HepG2 (cell line): ENCODE results near the gene STX1B. TPM values are rescaled to one million over a fixed set of nuclear protein-coding genes. Genes with fewer than 3 reads are reported as not detected.
A peak's percentile ranks its signal among the peaks of the same experiment; 100 is the strongest.

ENCODE experiments used
- ATAC-seq: fragments of 200-7000 bp; cut with Tn5 transposase; 3 replicates; pipeline ENCODE4 v1.9.1; 2020; ENCODE audit warnings: mild to moderate bottlenecking, moderate library complexity
- BruUV-seq: library from RNA; stranded (reverse); fragments of 400-500 nt; replicated peaks from 2 replicates; lab custom pipeline; 2021; lab: Mats Ljungman, UMichigan
- CTCF ChIA-PET: fragments of 300-600 bp; formaldehyde crosslinking; extraction: SDS; loops from one replicate; lab custom pipeline; 2021; ENCODE audit warnings: low total read pairs, inconsistent platforms, low intra/inter-chr PET ratio; lab: Yijun Ruan, JAX
- POLR2A ChIA-PET: fragments of 350-600 bp; sonication (Branson Sonifier 250); formaldehyde crosslinking; loops from one replicate; lab custom pipeline; 2020; ENCODE audit warnings: antibody characterized with exemption, inconsistent platforms; lab: Yijun Ruan, JAX
- DNase-seq: peaks from one replicate; pipeline ENCODE4 v3.0.0-alpha.2; 2015; ENCODE audit warnings: low spot score
- FAIRE-seq: peaks from 3 replicates; lab custom pipeline; 2011; peaks lifted over from hg19 to GRCh38; lab: Jason Lieb, UNC
- H2AFZ ChIP-seq: one replicate; pipeline ENCODE4 v1.6.1; 2011; ENCODE audit warnings: low read length, inconsistent platforms
- H3K27ac ChIP-seq: fragments of 300-600 bp; 3 replicates; pipeline ENCODE4 v1.8.0; 2011; ENCODE audit warnings: mixed run types, mild to moderate bottlenecking, mixed read lengths, low read length, inconsistent platforms; ENCODE audit not compliant: insufficient read depth; ENCODE audit errors: extremely low read length
- H3K27me3 ChIP-seq, 2 experiments: fragments of 200-600 bp in 1 of 2; 2 replicates in 1 of 2; 3 replicates in 1 of 2; pipeline versions ENCODE4 v1.6.0 to v1.8.0; 2011; ENCODE audit warnings: low read length in 2 of 2, mild to moderate bottlenecking in 2 of 2, moderate library complexity in 2 of 2, inconsistent platforms in 1 of 2; ENCODE audit not compliant: insufficient read depth in 2 of 2, control insufficient read depth in 1 of 2
- H3K36me3 ChIP-seq, 2 experiments: fragments of 200-600 bp in 1 of 2; replicated peaks in 1 of 2; 2 replicates in 1 of 2; 3 replicates in 1 of 2; pipeline versions ENCODE4 v1.5.1 to v1.8.0; 2011; ENCODE audit warnings: low read length in 2 of 2, inconsistent platforms in 1 of 2; ENCODE audit not compliant: insufficient read depth in 2 of 2, control insufficient read depth in 1 of 2
- H3K4me1 ChIP-seq: 2 replicates; pipeline ENCODE4 v1.5.1; 2012; ENCODE audit warnings: low read length, inconsistent platforms; ENCODE audit not compliant: insufficient read depth
- H3K4me2 ChIP-seq: 2 replicates; pipeline ENCODE4 v1.6.0; 2011; ENCODE audit warnings: low read depth, low read length, inconsistent platforms
- H3K4me3 ChIP-seq, 3 experiments: fragments of 200-600 bp in 1 of 3; sonication (generic), shearing (Covaris generic) in 1 of 3; replicated peaks in 1 of 3; 2 replicates each; pipeline ENCODE4 v1.5.1; 2011 to 2016; ENCODE audit warnings: low read length in 3 of 3, inconsistent platforms in 2 of 3, low read depth in 2 of 3, mild to moderate bottlenecking in 2 of 3, control low read depth in 1 of 3, mixed read lengths in 1 of 3; ENCODE audit not compliant: insufficient read depth in 1 of 3
- H3K79me2 ChIP-seq: one replicate; pipeline ENCODE4 v1.6.1; 2011; ENCODE audit warnings: low read length, inconsistent platforms; ENCODE audit not compliant: insufficient read depth
- H3K9ac ChIP-seq: 2 replicates; pipeline ENCODE4 v1.6.0; 2011; ENCODE audit warnings: mild to moderate bottlenecking, low read depth, low read length, inconsistent platforms; ENCODE audit not compliant: insufficient read depth
- H3K9me3 ChIP-seq: 2 replicates; pipeline ENCODE4 v1.5.1; 2012; ENCODE audit warnings: mild to moderate bottlenecking, low read length
- H4K20me1 ChIP-seq: 2 replicates; pipeline ENCODE4 v1.6.0; 2011; ENCODE audit warnings: inconsistent platforms, mild to moderate bottlenecking, low read length, moderate library complexity; ENCODE audit not compliant: insufficient read depth
- HNRNPUL1 ChIP-seq: fragments of 200-400 bp; formaldehyde crosslinking; IDR thresholded peaks from 2 replicates; pipeline ENCODE4 v1.6.1; 2017; ENCODE audit warnings: low read depth, mild to moderate bottlenecking, low read length, moderate library complexity
- PRMT3 ChIP-seq: sonication (generic); formaldehyde crosslinking; IDR thresholded peaks from 2 replicates; pipeline ENCODE4 v1.8.1; 2022; ENCODE audit warnings: low read depth, mild to moderate bottlenecking, moderate library complexity, missing genetic modification reagents, borderline replicate concordance
- SIN3A ChIP-seq: IDR thresholded peaks from 2 replicates; pipeline ENCODE4 v1.6.1; 2011; ENCODE audit warnings: low read depth, mild to moderate bottlenecking, control low read depth, low read length, borderline replicate concordance
- SMAD3 ChIP-seq: sonication (generic); formaldehyde crosslinking; IDR thresholded peaks from 2 replicates; pipeline ENCODE4 v1.4.0; 2020; ENCODE audit warnings: missing genetic modification reagents
- WGBS: methylation state at CpG from one replicate; pipeline ENCODE4 v1.1.6; 2017; ENCODE audit warnings: low lambda C conversion rate; 5-methylcytosine and 5-hydroxymethylcytosine counted together
- in situ Hi-C: cut with HindIII; loops from 2 replicates; pipeline ENCODE4 v1.10.0; 2017; ENCODE audit warnings: low pct_unique_long_range_greater_than_20kb; ENCODE audit not compliant: extremely low pct_ligation_motif_present
- intact Hi-C: fragments of 100-400 bp; cut with micrococcal nuclease; formaldehyde crosslinking; loops from one replicate; pipeline ENCODE4 v1.10.0; 2022; ENCODE audit not compliant: unreplicated experiment
- polyA plus RNA-seq, 8 experiments: library from polyadenylated mRNA; depleted of rRNA in 3 of 8; stranded (reverse) in 7 of 8; unstranded in 1 of 8; fragments of >200 nt; fragmentation: Illumina TruSeq in 4 of 8; extraction: Trizol in 4 of 8; gene quantifications; 2 replicates each; pipeline versions ENCODE4 v1.2.1 to v1.2.3, GENCODE V29; 2011 to 2016; ENCODE audit warnings: low read depth in 4 of 8, missing spikeins in 1 of 8, mixed read lengths in 1 of 8; ENCODE audit not compliant: insufficient read depth in 1 of 8
- total RNA-seq, 5 experiments: library from RNA; depleted of rRNA; stranded (reverse); fragments of >200 nt; fragmentation: Illumina TruSeq; extraction: Trizol; gene quantifications; 2 replicates each; pipeline ENCODE4 v1.2.3, GENCODE V29; 2016; ENCODE audit warnings: low read depth in 1 of 5
- TF ChIP-seq, protein P1 (sequence below): sonication (generic); formaldehyde crosslinking; IDR thresholded peaks from 2 replicates; pipeline ENCODE4 v1.4.0; 2020; ENCODE audit warnings: missing genetic modification reagents
- TF ChIP-seq, protein P2 (sequence below): sonication (generic); formaldehyde crosslinking; IDR thresholded peaks from 2 replicates; pipeline ENCODE4 v1.5.1; 2020; ENCODE audit warnings: missing genetic modification reagents, mild to moderate bottlenecking, borderline replicate concordance
- TF ChIP-seq, protein P3 (sequence below): sonication (generic); formaldehyde crosslinking; IDR thresholded peaks from one replicate; pipeline ENCODE4 v1.5.1; 2020; ENCODE audit warnings: mild to moderate bottlenecking, missing genetic modification reagents; ENCODE audit errors: not compliant biosample characterization

The STX1B gene
- total and polyA plus RNA-seq, 2 of the 13 experiments (the other 11 are each of a cell fraction or from before 2014, with no cell fraction given), result 2.1 to 3.0 TPM

DNA sequence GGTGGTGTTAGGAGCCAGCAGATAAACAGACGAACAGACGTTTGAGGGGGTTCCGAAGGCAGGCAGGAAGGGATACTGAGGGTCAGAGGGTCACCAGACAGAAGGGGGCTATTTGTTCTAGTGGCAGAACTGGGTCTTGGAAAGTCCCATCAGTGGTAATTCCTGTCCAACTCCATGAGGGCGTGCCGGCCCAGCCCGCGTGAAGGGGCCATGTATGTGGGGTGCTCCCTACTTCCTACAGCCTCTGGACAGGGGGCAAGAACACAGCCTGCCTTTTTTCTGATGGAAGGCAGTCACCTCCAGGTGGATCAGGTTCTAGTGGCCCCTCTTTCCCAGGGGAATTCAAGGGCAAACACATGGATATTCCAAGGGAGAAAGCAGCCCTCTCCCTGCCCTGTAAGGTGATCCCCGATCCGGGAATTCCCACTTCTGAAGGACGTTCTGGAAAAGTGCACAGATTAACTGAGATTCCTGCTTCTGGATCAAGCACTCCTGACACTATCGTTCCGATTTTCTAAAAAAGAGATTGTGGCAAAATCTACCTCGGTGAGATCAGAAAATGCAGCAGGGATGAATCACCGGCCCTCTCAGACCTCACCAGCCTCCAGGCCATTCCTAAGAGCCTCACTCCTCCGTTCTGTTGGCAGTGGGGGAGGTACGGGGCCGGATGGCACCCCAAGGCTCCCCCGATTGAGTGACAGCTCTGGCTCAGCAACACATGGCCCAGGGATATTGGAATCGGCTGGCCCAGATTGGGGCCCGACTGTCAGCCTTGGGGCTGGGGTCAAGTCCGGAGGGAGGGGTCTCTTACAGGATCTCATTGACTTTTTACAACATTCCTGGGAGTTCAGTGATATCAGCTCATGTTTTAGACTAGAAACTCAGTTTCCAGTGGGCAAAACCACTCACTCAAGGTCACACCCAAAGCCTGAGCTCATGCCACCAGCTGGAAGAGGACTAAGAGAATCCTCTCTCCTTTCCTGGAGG lies 12.4 kb downstream of the STX1B start:
- TSS peak; percentile 82 for BruUV-seq
- no peaks in the 10 kb centered on the region for H3K36me3 ChIP-seq
- H3K9me3 ChIP-seq, result no peaks in the 10 kb centered on the region
- POLR2A ChIA-PET, result interaction anchor here (0.6 to 5.9 kb wide), 36 partner anchors 8 to 703 kb away, joined by 3 to 81 read pairs (median 5); partner anchors contain the start of genes ARMC5, FUS, HSD3B7 and KAT8
- no peaks in the 10 kb centered on the region for H4K20me1 ChIP-seq
- no peaks in the 10 kb centered on the region; a peak in 1 of 5 replicates for H3K27me3 ChIP-seq
- H3K9ac ChIP-seq, result peak overlapping the region; percentile 74
- peak; percentile 12 for ATAC-seq
- peak; percentile 49 for DNase-seq
- no peaks in the 10 kb centered on the region for H3K79me2 ChIP-seq
- H3K4me2 ChIP-seq, result peak overlapping the region; percentile 97
- H3K27ac ChIP-seq, result peak overlapping the region; percentile 88
- CTCF ChIA-PET, result no interaction called here
- H2AFZ ChIP-seq, result peak overlapping the region; percentile 8
- WGBS, result 3% methylated on average over 13 of the region's 21 CpGs
- H3K4me1 ChIP-seq, result peaks cover 91% of the 10 kb centered on the region
- H3K4me3 ChIP-seq, result peak overlapping the region; percentile 84 to 89 (median 84)
- in situ Hi-C loops, result loop anchor here (10.0 to 25.0 kb wide), 2 partner anchors 714 to 877 kb away; partner anchors contain the start of gene ZNF267
- no peak for FAIRE-seq
- intact Hi-C loops, result loop anchor here (1.0 to 5.0 kb wide), 5 partner anchors 19 to 211 kb away; partner anchors contain the start of genes ZNF629, ZNF646 and ZNF668
- TF ChIP-seq SIN3A (peak; percentile 21; the same call in 1 of the 2 replicates), HNRNPUL1 (no peak), PRMT3 (CRISPR knock-in tag) (0 out of 2 replicates have a peak, but pooled peaks have one; percentile 33), SMAD3 (CRISPR knock-in tag) (peak; percentile 32; the same call in 1 of the 2 replicates)
- TF ChIP-seq, protein P1, sequence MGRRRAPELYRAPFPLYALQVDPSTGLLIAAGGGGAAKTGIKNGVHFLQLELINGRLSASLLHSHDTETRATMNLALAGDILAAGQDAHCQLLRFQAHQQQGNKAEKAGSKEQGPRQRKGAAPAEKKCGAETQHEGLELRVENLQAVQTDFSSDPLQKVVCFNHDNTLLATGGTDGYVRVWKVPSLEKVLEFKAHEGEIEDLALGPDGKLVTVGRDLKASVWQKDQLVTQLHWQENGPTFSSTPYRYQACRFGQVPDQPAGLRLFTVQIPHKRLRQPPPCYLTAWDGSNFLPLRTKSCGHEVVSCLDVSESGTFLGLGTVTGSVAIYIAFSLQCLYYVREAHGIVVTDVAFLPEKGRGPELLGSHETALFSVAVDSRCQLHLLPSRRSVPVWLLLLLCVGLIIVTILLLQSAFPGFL (CRISPR knock-in tag), result no peak
- TF ChIP-seq, protein P2, sequence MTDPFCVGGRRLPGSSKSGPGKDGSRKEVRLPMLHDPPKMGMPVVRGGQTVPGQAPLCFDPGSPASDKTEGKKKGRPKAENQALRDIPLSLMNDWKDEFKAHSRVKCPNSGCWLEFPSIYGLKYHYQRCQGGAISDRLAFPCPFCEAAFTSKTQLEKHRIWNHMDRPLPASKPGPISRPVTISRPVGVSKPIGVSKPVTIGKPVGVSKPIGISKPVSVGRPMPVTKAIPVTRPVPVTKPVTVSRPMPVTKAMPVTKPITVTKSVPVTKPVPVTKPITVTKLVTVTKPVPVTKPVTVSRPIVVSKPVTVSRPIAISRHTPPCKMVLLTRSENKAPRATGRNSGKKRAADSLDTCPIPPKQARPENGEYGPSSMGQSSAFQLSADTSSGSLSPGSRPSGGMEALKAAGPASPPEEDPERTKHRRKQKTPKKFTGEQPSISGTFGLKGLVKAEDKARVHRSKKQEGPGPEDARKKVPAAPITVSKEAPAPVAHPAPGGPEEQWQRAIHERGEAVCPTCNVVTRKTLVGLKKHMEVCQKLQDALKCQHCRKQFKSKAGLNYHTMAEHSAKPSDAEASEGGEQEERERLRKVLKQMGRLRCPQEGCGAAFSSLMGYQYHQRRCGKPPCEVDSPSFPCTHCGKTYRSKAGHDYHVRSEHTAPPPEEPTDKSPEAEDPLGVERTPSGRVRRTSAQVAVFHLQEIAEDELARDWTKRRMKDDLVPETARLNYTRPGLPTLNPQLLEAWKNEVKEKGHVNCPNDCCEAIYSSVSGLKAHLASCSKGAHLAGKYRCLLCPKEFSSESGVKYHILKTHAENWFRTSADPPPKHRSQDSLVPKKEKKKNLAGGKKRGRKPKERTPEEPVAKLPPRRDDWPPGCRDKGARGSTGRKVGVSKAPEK, result 0 out of 2 replicates have a peak, but pooled peaks have one; percentile 38
- TF ChIP-seq, protein P3, sequence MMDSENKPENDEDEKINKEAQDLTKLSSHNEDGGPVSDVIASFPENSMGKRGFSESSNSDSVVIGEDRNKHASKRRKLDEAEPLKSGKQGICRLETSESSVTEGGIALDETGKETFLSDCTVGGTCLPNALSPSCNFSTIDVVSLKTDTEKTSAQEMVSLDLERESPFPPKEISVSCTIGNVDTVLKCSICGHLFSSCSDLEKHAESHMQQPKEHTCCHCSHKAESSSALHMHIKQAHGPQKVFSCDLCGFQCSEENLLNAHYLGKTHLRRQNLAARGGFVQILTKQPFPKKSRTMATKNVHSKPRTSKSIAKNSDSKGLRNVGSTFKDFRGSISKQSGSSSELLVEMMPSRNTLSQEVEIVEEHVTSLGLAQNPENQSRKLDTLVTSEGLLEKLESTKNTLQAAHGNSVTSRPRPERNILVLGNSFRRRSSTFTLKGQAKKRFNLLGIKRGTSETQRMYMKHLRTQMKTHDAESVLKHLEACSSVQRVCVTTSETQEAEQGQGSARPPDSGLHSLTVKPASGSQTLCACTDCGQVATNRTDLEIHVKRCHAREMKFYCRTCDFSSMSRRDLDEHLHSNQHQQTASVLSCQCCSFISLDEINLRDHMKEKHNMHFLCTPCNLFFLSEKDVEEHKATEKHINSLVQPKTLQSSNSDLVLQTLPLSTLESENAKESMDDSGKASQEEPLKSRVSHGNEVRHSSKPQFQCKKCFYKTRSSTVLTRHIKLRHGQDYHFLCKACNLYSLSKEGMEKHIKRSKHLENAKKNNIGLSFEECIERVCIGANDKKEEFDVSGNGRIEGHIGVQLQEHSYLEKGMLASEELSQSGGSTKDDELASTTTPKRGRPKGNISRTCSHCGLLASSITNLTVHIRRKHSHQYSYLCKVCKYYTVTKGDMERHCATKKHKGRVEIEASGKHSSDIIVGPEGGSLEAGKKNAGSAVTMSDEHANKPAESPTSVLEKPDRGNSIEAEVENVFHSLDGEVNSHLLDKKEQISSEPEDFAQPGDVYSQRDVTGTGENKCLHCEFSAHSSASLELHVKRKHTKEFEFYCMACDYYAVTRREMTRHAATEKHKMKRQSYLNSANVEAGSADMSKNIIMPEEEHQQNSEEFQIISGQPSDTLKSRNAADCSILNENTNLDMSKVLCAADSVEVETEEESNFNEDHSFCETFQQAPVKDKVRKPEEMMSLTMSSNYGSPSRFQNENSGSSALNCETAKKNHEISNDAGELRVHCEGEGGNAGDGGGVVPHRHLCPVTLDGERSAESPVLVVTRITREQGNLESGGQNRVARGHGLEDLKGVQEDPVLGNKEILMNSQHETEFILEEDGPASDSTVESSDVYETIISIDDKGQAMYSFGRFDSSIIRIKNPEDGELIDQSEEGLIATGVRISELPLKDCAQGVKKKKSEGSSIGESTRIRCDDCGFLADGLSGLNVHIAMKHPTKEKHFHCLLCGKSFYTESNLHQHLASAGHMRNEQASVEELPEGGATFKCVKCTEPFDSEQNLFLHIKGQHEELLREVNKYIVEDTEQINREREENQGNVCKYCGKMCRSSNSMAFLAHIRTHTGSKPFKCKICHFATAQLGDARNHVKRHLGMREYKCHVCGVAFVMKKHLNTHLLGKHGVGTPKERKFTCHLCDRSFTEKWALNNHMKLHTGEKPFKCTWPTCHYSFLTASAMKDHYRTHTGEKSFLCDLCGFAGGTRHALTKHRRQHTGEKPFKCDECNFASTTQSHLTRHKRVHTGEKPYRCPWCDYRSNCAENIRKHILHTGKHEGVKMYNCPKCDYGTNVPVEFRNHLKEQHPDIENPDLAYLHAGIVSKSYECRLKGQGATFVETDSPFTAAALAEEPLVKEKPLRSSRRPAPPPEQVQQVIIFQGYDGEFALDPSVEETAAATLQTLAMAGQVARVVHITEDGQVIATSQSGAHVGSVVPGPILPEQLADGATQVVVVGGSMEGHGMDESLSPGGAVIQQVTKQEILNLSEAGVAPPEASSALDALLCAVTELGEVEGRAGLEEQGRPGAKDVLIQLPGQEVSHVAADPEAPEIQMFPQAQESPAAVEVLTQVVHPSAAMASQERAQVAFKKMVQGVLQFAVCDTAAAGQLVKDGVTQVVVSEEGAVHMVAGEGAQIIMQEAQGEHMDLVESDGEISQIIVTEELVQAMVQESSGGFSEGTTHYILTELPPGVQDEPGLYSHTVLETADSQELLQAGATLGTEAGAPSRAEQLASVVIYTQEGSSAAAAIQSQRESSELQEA (CRISPR knock-in tag), result peak; percentile 90
